GM12878 (cell line): ENCODE measurements around the gene LIN54. TPM values are rescaled to one million over a fixed set of nuclear protein-coding genes. Genes with fewer than 3 reads are reported as not detected.

Experiments
- CREB1 ChIP-seq: IDR thresholded peaks from 2 replicates; pipeline ENCODE4 v1.6.1; 2012; ENCODE audit warnings: low read depth, mild to moderate bottlenecking, inconsistent platforms
- IKZF2 ChIP-seq, 2 experiments: fragments of 450-650 bp; IDR thresholded peaks; 2 replicates each; pipeline ENCODE4 v1.6.1; 2017; ENCODE audit warnings: mild to moderate bottlenecking in 2 of 2, moderate library complexity in 2 of 2
- KDM1A ChIP-seq: fragments of 200-600 bp; sonication (generic); IDR thresholded peaks from 2 replicates; pipeline ENCODE4 v1.6.1; 2016; ENCODE audit warnings: borderline replicate concordance
- MLLT1 ChIP-seq: fragments of 450-650 bp; IDR thresholded peaks from 2 replicates; pipeline ENCODE4 v1.6.1; 2016; ENCODE audit warnings: mild to moderate bottlenecking
- NFXL1 ChIP-seq: fragments of 450-650 bp; IDR thresholded peaks from 2 replicates; pipeline ENCODE4 v1.6.1; 2017; ENCODE audit warnings: antibody characterized with exemption, mild to moderate bottlenecking, borderline replicate concordance
- NR2C2 ChIP-seq: IDR thresholded peaks from 2 replicates; pipeline ENCODE4 v1.6.1; 2011; ENCODE audit warnings: borderline replicate concordance, low read depth; ENCODE audit not compliant: control insufficient read depth, insufficient read length
- PKNOX1 ChIP-seq: fragments of 450-650 bp; IDR thresholded peaks from 2 replicates; pipeline ENCODE4 v1.6.1; 2016; ENCODE audit warnings: mild to moderate bottlenecking
- PML ChIP-seq: IDR thresholded peaks from 2 replicates; pipeline ENCODE4 v1.6.1; 2012; ENCODE audit warnings: low read length, inconsistent platforms
- PRDM15 ChIP-seq: fragments of 450-650 bp; formaldehyde crosslinking; IDR thresholded peaks from 2 replicates; pipeline ENCODE4 v1.4.0; 2020; ENCODE audit warnings: mild to moderate bottlenecking, moderate library complexity
- RELB ChIP-seq: fragments of 450-650 bp; IDR thresholded peaks from 2 replicates; pipeline ENCODE4 v1.6.1; 2017; ENCODE audit warnings: low read depth, mild to moderate bottlenecking, moderate library complexity
- RFX5 ChIP-seq: IDR thresholded peaks from 2 replicates; pipeline ENCODE4 v1.6.1; 2011; ENCODE audit warnings: low read depth, low read length, improper control_type of control experiment
- RUNX3 ChIP-seq: IDR thresholded peaks from 2 replicates; pipeline ENCODE4 v1.6.1; 2012; ENCODE audit warnings: low read length, inconsistent platforms
- SKIL ChIP-seq: fragments of 450-650 bp; IDR thresholded peaks from 2 replicates; pipeline ENCODE4 v1.6.1; 2017; ENCODE audit warnings: mild to moderate bottlenecking, low read depth, inconsistent platforms; ENCODE audit not compliant: poor library complexity, severe bottlenecking
- SREBF2 ChIP-seq: IDR thresholded peaks from 2 replicates; pipeline ENCODE4 v1.6.1; 2012; ENCODE audit warnings: mild to moderate bottlenecking, low read length
- ZBTB4 ChIP-seq: fragments of 450-650 bp; formaldehyde crosslinking; IDR thresholded peaks from 2 replicates; pipeline ENCODE4 v1.4.0; 2022; ENCODE audit warnings: mild to moderate bottlenecking, moderate library complexity
- polyA plus RNA-seq, 11 experiments: library from polyadenylated mRNA; depleted of rRNA in 4 of 11; unstranded in 6 of 11; stranded (reverse) in 5 of 11; fragments of >200 nt; fragmentation: Nextera tagmentation in 4 of 11; fragmentation: Illumina TruSeq in 1 of 11; extraction: Ambion mirVana in 4 of 11; extraction: Trizol in 1 of 11; gene quantifications; 1 replicate in 1 of 11; 2 replicates in 10 of 11; pipeline versions ENCODE4 v1.2.1 to v1.2.3, GENCODE V29; 2011 to 2016; ENCODE audit warnings: inconsistent platforms in 2 of 11, missing spikeins in 2 of 11, low read depth in 1 of 11
- total RNA-seq, 4 experiments: library from RNA; depleted of rRNA in 3 of 4; stranded (reverse); fragments of >200 nt in 3 of 4; fragmentation: Illumina TruSeq in 1 of 4; extraction: Trizol in 1 of 4; gene quantifications; 2 replicates each; pipeline versions ENCODE4 v1.2.1 to v1.2.3, GENCODE V29; 2013 to 2021

Gene LIN54
- total and polyA plus RNA-seq, 10 of the 15 experiments (the other 5 are each of a cell fraction or from before 2014, with no cell fraction given): 1.5 to 20.4 (median 12.2) TPM

GRCh38 chr4:82890901-82891706 is 119.5 kb downstream of the LIN54 start, which contains the start of gene SEC31A (continued):
- TF ChIP-seq CREB1 (peak; percentile 96), PML (peak; percentile 96), PRDM15 (CRISPR knock-in tag) (no peak), IKZF2 (IDR thresholded peaks at IDR 0.05) (peak in 1 of 2 experiments; percentile 42; a peak in 1 of 4 replicates), RUNX3 (peak; percentile 73), PKNOX1 (peak; percentile 49; the same call in 1 of the 2 replicates), SREBF2 (no peak), MLLT1 (peak; percentile 93), SKIL (no peak), RELB (peak; percentile 52; the same call in 1 of the 2 replicates), NFXL1 (no peak), NR2C2 (no peak), RFX5 (no peak; the same call in 1 of the 2 replicates), KDM1A (no peak), ZBTB4 (CRISPR knock-in tag) (no peak)
